GM23338 (cell line): ENCODE measurements around the gene PLD6. TPM values are rescaled to one million over a fixed set of nuclear protein-coding genes. Genes with fewer than 3 reads are reported as not detected.

ENCODE experiments used
- ATAC-seq: fragments of 200-7000 bp; cut with Tn5 transposase; 3 replicates; pipeline ENCODE4 v1.9.1; 2020
- DNase-seq: peaks from one replicate; pipeline ENCODE4 v3.0.0-alpha.2; 2015; ENCODE audit warnings: low spot score
- H2AFZ ChIP-seq: fragments of 200-600 bp; sonication (generic); 2 replicates; pipeline ENCODE4 v1.8.0; 2016; ENCODE audit warnings: antibody characterized with exemption, mild to moderate bottlenecking, moderate library complexity
- H3F3A ChIP-seq: fragments of 200-600 bp; sonication (generic); replicated peaks from 2 replicates; pipeline ENCODE4 v1.8.0; 2017; ENCODE audit warnings: antibody characterized with exemption, mixed run types, low read depth
- H3K27ac ChIP-seq: fragments of 200-600 bp; sonication (generic); 2 replicates; pipeline ENCODE4 v1.6.1; 2016; ENCODE audit warnings: low read depth
- H3K27me3 ChIP-seq: fragments of 200-600 bp; sonication (generic); 2 replicates; pipeline ENCODE4 v1.8.0; 2016; ENCODE audit warnings: mild to moderate bottlenecking, mixed run types, moderate library complexity; ENCODE audit not compliant: insufficient read depth
- H3K36me3 ChIP-seq: fragments of 200-600 bp; sonication (generic); 2 replicates; pipeline ENCODE4 v1.8.0; 2016; ENCODE audit warnings: mild to moderate bottlenecking; ENCODE audit not compliant: insufficient read depth
- H3K4me1 ChIP-seq: fragments of 200-600 bp; sonication (generic); 2 replicates; pipeline ENCODE4 v1.8.0; 2016; ENCODE audit warnings: mild to moderate bottlenecking, moderate library complexity; ENCODE audit not compliant: insufficient read depth
- H3K4me2 ChIP-seq: fragments of 200-600 bp; sonication (generic); 2 replicates; pipeline ENCODE4 v1.7.1; 2017; ENCODE audit warnings: mixed run types
- H3K4me3 ChIP-seq: fragments of 200-600 bp; sonication (generic); 2 replicates; pipeline ENCODE4 v1.6.1; 2016; ENCODE audit warnings: mixed run types
- H3K79me2 ChIP-seq: fragments of 200-600 bp; sonication (generic); replicated peaks from 2 replicates; pipeline ENCODE4 v1.8.0; 2017; ENCODE audit warnings: mild to moderate bottlenecking; ENCODE audit not compliant: insufficient read depth
- H3K9me2 ChIP-seq: fragments of 200-600 bp; sonication (generic); 2 replicates; pipeline ENCODE4 v1.8.0; 2017; ENCODE audit not compliant: insufficient read depth
- H4K20me1 ChIP-seq: fragments of 200-600 bp; sonication (generic); replicated peaks from 2 replicates; pipeline ENCODE4 v1.8.0; 2017; ENCODE audit warnings: mild to moderate bottlenecking; ENCODE audit not compliant: insufficient read depth
- H3K27ac Mint-ChIP-seq: 2 replicates; pipeline ENCODE4 v1.8.0; 2020; ENCODE audit warnings: inconsistent platforms, mild to moderate bottlenecking, moderate library complexity, mixed read lengths
- H3K27me3 Mint-ChIP-seq: 3 replicates; pipeline ENCODE4 v1.8.0; 2022; ENCODE audit warnings: low read depth, mild to moderate bottlenecking, moderate library complexity, mixed read lengths, inconsistent platforms; ENCODE audit not compliant: insufficient read depth, poor library complexity
- H3K36me3 Mint-ChIP-seq: 3 replicates; pipeline ENCODE4 v1.8.0; 2021; ENCODE audit warnings: low read depth, mild to moderate bottlenecking, inconsistent platforms, moderate library complexity, mixed read lengths
- H3K4me1 Mint-ChIP-seq: 3 replicates; pipeline ENCODE4 v1.8.0; 2020; ENCODE audit warnings: mild to moderate bottlenecking, inconsistent platforms, mixed read lengths
- H3K4me3 Mint-ChIP-seq: 3 replicates; pipeline ENCODE4 v1.8.0; 2021; ENCODE audit warnings: moderate library complexity, mild to moderate bottlenecking, inconsistent platforms, mixed read lengths
- H3K9me3 Mint-ChIP-seq: 3 replicates; pipeline ENCODE4 v1.8.0; 2020; ENCODE audit warnings: moderate library complexity, mild to moderate bottlenecking, inconsistent platforms, mixed read lengths
- CREB1 ChIP-seq: fragments of 250-450 bp; sonication (Bioruptor Pico); IDR thresholded peaks from 2 replicates; pipeline ENCODE4 v1.5.0; 2020; ENCODE audit warnings: low read depth, mild to moderate bottlenecking, moderate library complexity
- CTCF ChIP-seq, 2 experiments: fragments of 200-600 bp in 1 of 2; sonication (generic) in 1 of 2; conservative IDR thresholded peaks; 2 replicates each; pipeline versions ENCODE4 v1.5.1 to v1.6.1; 2016 to 2017; ENCODE audit warnings: antibody characterized with exemption in 2 of 2, low read depth in 2 of 2, mild to moderate bottlenecking in 2 of 2, moderate library complexity in 1 of 2
- EZH2 ChIP-seq: fragments of 200-600 bp; sonication (generic); IDR thresholded peaks from one replicate; pipeline ENCODE4 v1.8.0; 2017; ENCODE audit warnings: antibody characterized with exemption, mild to moderate bottlenecking, low read depth; ENCODE audit not compliant: unreplicated experiment
- EZH2phosphoT487 ChIP-seq: fragments of 200-600 bp; sonication (generic); IDR thresholded peaks from one replicate; pipeline ENCODE4 v1.8.1; 2018; ENCODE audit warnings: antibody characterized with exemption; ENCODE audit not compliant: unreplicated experiment
- JUNB ChIP-seq: IDR thresholded peaks from one replicate; pipeline ENCODE4 v1.6.1; 2016; ENCODE audit warnings: antibody characterized with exemption; ENCODE audit not compliant: unreplicated experiment
- NANOG ChIP-seq: IDR thresholded peaks from 2 replicates; pipeline ENCODE4 v1.6.1; 2016; ENCODE audit warnings: antibody characterized with exemption, borderline replicate concordance
- POLR2AphosphoS5 ChIP-seq: IDR thresholded peaks from 2 replicates; pipeline ENCODE4 v1.6.1; 2016; ENCODE audit warnings: antibody characterized with exemption, low read depth
- REST ChIP-seq: IDR thresholded peaks from one replicate; pipeline ENCODE4 v1.6.1; 2018; ENCODE audit warnings: antibody characterized with exemption; ENCODE audit not compliant: unreplicated experiment
- STAT1 ChIP-seq: IDR thresholded peaks from one replicate; pipeline ENCODE4 v1.6.1; 2016; ENCODE audit warnings: antibody characterized with exemption; ENCODE audit not compliant: unreplicated experiment
- ZNF114 ChIP-seq: fragments of 250-450 bp; sonication (Bioruptor Pico); IDR thresholded peaks from 2 replicates; pipeline ENCODE4 v1.5.0; 2020; ENCODE audit warnings: mild to moderate bottlenecking, moderate library complexity
- ZNF331 ChIP-seq: fragments of 250-450 bp; sonication (Bioruptor Pico); IDR thresholded peaks from 2 replicates; pipeline ENCODE4 v1.5.0; 2020; ENCODE audit warnings: low read depth, mild to moderate bottlenecking, moderate library complexity
- polyA plus RNA-seq: library from polyadenylated mRNA; unstranded; fragments of >200 nt; fragmentation: Nextera tagmentation; extraction: Ambion mirVana; gene quantifications from 2 replicates; pipeline ENCODE4 v1.2.1, GENCODE V29; 2016
- total RNA-seq: library from RNA; depleted of rRNA; stranded (reverse); fragments of >200 nt; shearing (Covaris generic); gene quantifications from 2 replicates; pipeline ENCODE4 v1.2.3, GENCODE V29; 2014

Gene PLD6
- total and polyA plus RNA-seq, 2 experiments from 2014 or later, result not detected

GRCh38 chr17:17156107-17156506, 50.0 kb downstream of the PLD6 start:
- H3K27ac Mint-ChIP-seq, result no peak overlapping the region
- H2AFZ ChIP-seq, result no peak overlapping the region
- H4K20me1 ChIP-seq, result no peaks in the 10 kb centered on the region
- H3K27me3 Mint-ChIP-seq, result no peaks in the 10 kb centered on the region
- no peaks in the 10 kb centered on the region for H3K4me1 ChIP-seq
- H3K79me2 ChIP-seq, result no peaks in the 10 kb centered on the region
- peaks cover 31% of the 10 kb centered on the region for H3K36me3 Mint-ChIP-seq
- no peak overlapping the region for H3K4me2 ChIP-seq
- no peak overlapping the region for H3K4me3 ChIP-seq
- DNase-seq, result no peak
- no peak overlapping the region for H3K4me3 Mint-ChIP-seq
- no peak for TF ChIP-seq NANOG
- no peak for TF ChIP-seq CTCF (conservative IDR thresholded peaks at IDR 0.05; ENCODE audit: low read depth in 2 of 2)
- TF ChIP-seq STAT1, result no peak
- TF ChIP-seq JUNB, result no peak
- no peak for TF ChIP-seq EZH2
- TF ChIP-seq EZH2phosphoT487, result no peak
- TF ChIP-seq CREB1, result no peak
- TF ChIP-seq ZNF114 (CRISPR knock-in tag), result no peak
- TF ChIP-seq REST, result no peak
- TF ChIP-seq ZNF331, result no peak
- TF ChIP-seq POLR2AphosphoS5, result no peak
- no peaks in the 10 kb centered on the region for H3K4me1 Mint-ChIP-seq
- H3F3A ChIP-seq, result no peaks in the 10 kb centered on the region
- no peaks in the 10 kb centered on the region for H3K27me3 ChIP-seq
- no peak for ATAC-seq
- H3K9me3 Mint-ChIP-seq, result no peaks in the 10 kb centered on the region
- H3K9me2 ChIP-seq, result no peaks in the 10 kb centered on the region
- H3K27ac ChIP-seq, result no peak overlapping the region
- no peaks in the 10 kb centered on the region; the same call in 1 of the 2 replicates for H3K36me3 ChIP-seq

- Histone ChIP-seq H3F3A (no peaks in the 10 kb centered on the region), H3K4me3 (no peak overlapping the region), H3K79me2 (no peaks in the 10 kb centered on the region), H4K20me1 (no peaks in the 10 kb centered on the region), H2AFZ (no peak overlapping the region), H3K4me1 (no peaks in the 10 kb centered on the region), H3K27me3 (no peaks in the 10 kb centered on the region), H3K27ac (no peak overlapping the region), H3K9me2 (no peaks in the 10 kb centered on the region), H3K36me3 (no peaks in the 10 kb centered on the region; the same call in 1 of the 2 replicates), H3K4me2 (no peak overlapping the region)
- Mint-ChIP-seq H3K27me3 (no peaks in the 10 kb centered on the region), H3K27ac (no peak overlapping the region), H3K36me3 (peaks cover 33% of the 10 kb centered on the region), H3K4me3 (no peak overlapping the region), H3K4me1 (no peaks in the 10 kb centered on the region), H3K9me3 (no peaks in the 10 kb centered on the region)
- no peak for ATAC-seq
- no peak for DNase-seq
- TF ChIP-seq REST (no peak), JUNB (no peak), NANOG (no peak), EZH2phosphoT487 (no peak), ZNF331 (no peak), STAT1 (no peak), CREB1 (no peak), ZNF114 (CRISPR knock-in tag) (no peak)
Observed at GRCh38 chr17:17155568-17155967, 50.6 kb downstream of the PLD6 start.
